Endothelial cell of umbilical vein (primary cell): ENCODE data around the gene RAB3GAP2. TPM values are rescaled to one million over a fixed set of nuclear protein-coding genes. Genes with fewer than 3 reads are reported as not detected.

Experiments
- BruUV-seq: library from RNA; stranded (reverse); fragments of 400-500 nt; replicated peaks from 2 replicates; lab custom pipeline; 2021; lab: Mats Ljungman, UMichigan
- CTCF ChIA-PET: fragments of 300-600, 350-600 bp; sonication (Branson Sonifier 250); formaldehyde crosslinking; loops from one replicate; lab custom pipeline; 2021; ENCODE audit warnings: antibody characterized with exemption, inconsistent platforms; lab: Charles Lee
- POLR2A ChIA-PET: fragments of 300-600, 350-600 bp; sonication (Branson Sonifier 250); formaldehyde crosslinking; loops from one replicate; lab custom pipeline; 2021; ENCODE audit warnings: antibody characterized with exemption, inconsistent platforms; lab: Charles Lee
- DNase-seq: peaks from one replicate; pipeline ENCODE4 v3.0.0-alpha.2; 2011; ENCODE audit warnings: low read depth, low spot score
- FAIRE-seq: peaks from 2 replicates; lab custom pipeline; 2011; peaks lifted over from hg19 to GRCh38; lab: Jason Lieb, UNC
- H2AFZ ChIP-seq: 2 replicates; pipeline ENCODE4 v1.6.0; 2012; ENCODE audit warnings: low read depth, low read length, control low read depth, inconsistent platforms
- H3K27ac ChIP-seq: 2 replicates; pipeline ENCODE4 v1.5.1; 2011; ENCODE audit warnings: low read depth, mild to moderate bottlenecking, control low read depth, low read length, moderate library complexity; ENCODE audit not compliant: insufficient read depth
- H3K27me3 ChIP-seq, 2 experiments: 2 replicates each; pipeline versions ENCODE4 v1.6.0 to v1.6.1; 2011; ENCODE audit warnings: low read length in 2 of 2, mixed read lengths in 1 of 2; ENCODE audit not compliant: control insufficient read depth in 2 of 2, insufficient read depth in 2 of 2
- H3K36me3 ChIP-seq, 2 experiments: 2 replicates in 1 of 2; 3 replicates in 1 of 2; pipeline ENCODE4 v1.5.1; 2011; ENCODE audit warnings: low read length in 2 of 2, mild to moderate bottlenecking in 1 of 2, moderate library complexity in 1 of 2; ENCODE audit not compliant: control insufficient read depth in 2 of 2, insufficient read depth in 2 of 2; ENCODE audit errors: extremely low read depth in 1 of 2
- H3K4me1 ChIP-seq: 3 replicates; pipeline ENCODE4 v1.5.1; 2011; ENCODE audit warnings: mild to moderate bottlenecking, low read length; ENCODE audit not compliant: control insufficient read depth, insufficient read depth; ENCODE audit errors: extremely low read depth
- H3K4me2 ChIP-seq: 2 replicates; pipeline ENCODE4 v1.6.1; 2011; ENCODE audit warnings: low read length, control low read depth, mixed read lengths; ENCODE audit not compliant: insufficient read depth
- H3K4me3 ChIP-seq, 3 experiments: fragments of 200-600 bp in 1 of 3; sonication (generic), shearing (Covaris generic) in 1 of 3; replicated peaks in 1 of 3; 2 replicates each; pipeline ENCODE4 v1.5.1; 2011 to 2016; ENCODE audit warnings: control low read depth in 3 of 3, low read length in 3 of 3, mild to moderate bottlenecking in 2 of 3, inconsistent platforms in 1 of 3, low read depth in 1 of 3, moderate library complexity in 1 of 3; ENCODE audit not compliant: insufficient read depth in 1 of 3
- H3K79me2 ChIP-seq: 2 replicates; pipeline ENCODE4 v1.6.0; 2012; ENCODE audit warnings: low read length, inconsistent platforms; ENCODE audit not compliant: control insufficient read depth, insufficient read depth
- H3K9ac ChIP-seq: replicated peaks from 2 replicates; pipeline ENCODE3; 2011; ENCODE audit warnings: low read length, control low read depth; ENCODE audit not compliant: insufficient read depth; ENCODE audit errors: extremely low read depth
- H3K9me1 ChIP-seq: replicated peaks from 3 replicates; pipeline ENCODE4 v1.6.0; 2011; ENCODE audit warnings: mild to moderate bottlenecking, low read length; ENCODE audit not compliant: control insufficient read depth, insufficient read depth; ENCODE audit errors: extremely low read depth
- H3K9me3 ChIP-seq: replicated peaks from 2 replicates; pipeline ENCODE4 v1.5.1; 2012; ENCODE audit warnings: low read length, inconsistent platforms; ENCODE audit not compliant: control insufficient read depth, insufficient read depth
- H4K20me1 ChIP-seq: replicated peaks from 2 replicates; pipeline ENCODE3; 2011; ENCODE audit warnings: mild to moderate bottlenecking, low read length; ENCODE audit not compliant: control insufficient read depth, insufficient read depth; ENCODE audit errors: extremely low read depth
- CTCF ChIP-seq, 2 donors: IDR thresholded peaks; 1 replicate in 1 of 2; 2 replicates in 1 of 2; pipeline ENCODE4 v1.5.1; 2011; ENCODE audit warnings: low read length in 2 of 2, mild to moderate bottlenecking in 2 of 2, moderate library complexity in 2 of 2, control low read depth in 1 of 2, inconsistent platforms in 1 of 2, low read depth in 1 of 2; ENCODE audit not compliant: insufficient read depth in 1 of 2; ENCODE audit errors: extremely low read depth in 1 of 2
- FOS ChIP-seq: IDR thresholded peaks from 2 replicates; pipeline ENCODE4 v1.6.1; 2011; ENCODE audit warnings: mild to moderate bottlenecking, low read length, moderate library complexity, borderline replicate concordance; ENCODE audit not compliant: insufficient read depth
- JUN ChIP-seq: IDR thresholded peaks from 2 replicates; pipeline ENCODE4 v1.6.1; 2011; ENCODE audit warnings: borderline replicate concordance, low read depth; ENCODE audit not compliant: insufficient read length, insufficient read depth
- MYC ChIP-seq: IDR thresholded peaks from one replicate; pipeline ENCODE4 v1.6.1; 2011; ENCODE audit warnings: mild to moderate bottlenecking, low read depth, low read length
- POLR2A ChIP-seq: IDR thresholded peaks from 2 replicates; pipeline ENCODE4 v1.6.1; 2012; ENCODE audit warnings: low read depth, mild to moderate bottlenecking, control low read depth, low read length
- POLR2AphosphoS5 ChIP-seq: IDR thresholded peaks from 2 replicates; pipeline ENCODE4 v1.6.1; 2012; ENCODE audit warnings: low read depth, mild to moderate bottlenecking, control low read depth, low read length, moderate library complexity; ENCODE audit not compliant: insufficient read depth
- dilution Hi-C: fragments of 300-500 bp; cut with MboI; formaldehyde crosslinking; loops from one replicate; pipeline ENCODE4 v1.15.0; 2019; ENCODE audit warnings: low sequenced_read_pairs; ENCODE audit not compliant: extremely low pct_ligation_motif_present
- intact Hi-C: fragments of 100-400 bp; cut with micrococcal nuclease; formaldehyde crosslinking; loops from one replicate; pipeline ENCODE4 v1.10.0; 2022
- polyA plus RNA-seq, 4 experiments: library from polyadenylated mRNA; depleted of rRNA in 3 of 4; stranded (reverse) in 3 of 4; unstranded in 1 of 4; fragments of >200 nt; gene quantifications; 2 replicates each; pipeline versions ENCODE4 v1.2.1 to v1.2.3, GENCODE V29; 2011 to 2012; ENCODE audit warnings: missing spikeins in 1 of 4
- total RNA-seq: library from RNA; stranded (reverse); gene quantifications from 2 replicates; pipeline ENCODE4 v1.2.3, GENCODE V29; 2021

RAB3GAP2 gene
- total and polyA plus RNA-seq, 2 donors (not counting 3 experiments of a cell fraction or from before 2014, with no cell fraction given): 11.1 to 37.4 TPM

GRCh38 chr1:220283625-220284024 lies 11.4 kb upstream of the RAB3GAP2 start:
- no peaks in the 10 kb centered on the region for H4K20me1 ChIP-seq
- no peaks in the 10 kb centered on the region for H3K79me2 ChIP-seq
- CTCF ChIA-PET: interaction anchor here (0.7 to 6.1 kb wide), 3 partner anchors 14 to 493 kb away, joined by 3 to 60 read pairs (median 4); no protein-coding TSS in a partner anchor
- no peaks in the 10 kb centered on the region for H3K4me1 ChIP-seq
- POLR2A ChIA-PET: no interaction called here
- TF ChIP-seq MYC (no peak), POLR2AphosphoS5 (no peak)
- no peak overlapping the region for H2AFZ ChIP-seq
- FAIRE-seq (no peak), DNase-seq (no peak)
- H3K4me2 ChIP-seq: no peak overlapping the region
- H3K27ac ChIP-seq: no peak overlapping the region
- no peak overlapping the region for H3K9ac ChIP-seq
- H3K36me3 ChIP-seq: no peaks in the 10 kb centered on the region
- H3K9me1 ChIP-seq: no peaks in the 10 kb centered on the region
- H3K9me3 ChIP-seq: no peaks in the 10 kb centered on the region
- intact Hi-C loops: no loop called here
- BruUV-seq: no TSS peak
- dilution Hi-C loops: no loop called here
- H3K27me3 ChIP-seq: peaks cover 8 to 16% of the 10 kb centered on the region in 2 experiments
- H3K4me3 ChIP-seq: no peak overlapping the region

GRCh38 chr1:220281159-220281574 lies 8.9 kb upstream of the RAB3GAP2 start:
- no peak overlapping the region for H2AFZ ChIP-seq
- dilution Hi-C loops: no loop called here
- H3K4me3 ChIP-seq: no peak overlapping the region
- H3K4me2 ChIP-seq: no peak overlapping the region
- no peaks in the 10 kb centered on the region for H3K9me1 ChIP-seq
- no peaks in the 10 kb centered on the region for H3K4me1 ChIP-seq
- ChIA-PET POLR2A (interaction anchor here (0.6 to 1.2 kb wide), 2 partner anchors 9 to 49 kb away, joined by 3 read pairs; partner anchors contain the start of gene RAB3GAP2), CTCF (interaction anchor here (0.7 to 6.2 kb wide), 35 partner anchors 9 to 529 kb away, joined by 3 to 60 read pairs (median 5); partner anchors contain the start of genes MTARC1 and RAB3GAP2)
- H3K27ac ChIP-seq: no peak overlapping the region
- H3K9ac ChIP-seq: no peak overlapping the region
- intact Hi-C loops: loop anchor here (1.0 kb wide), 3 partner anchors 452 to 522 kb away; no protein-coding TSS in a partner anchor
- no peak for TF ChIP-seq MYC
- TF ChIP-seq FOS: peak; percentile 32
- TF ChIP-seq JUN: peak; percentile 19
- no peak for TF ChIP-seq POLR2A
- no peak for TF ChIP-seq POLR2AphosphoS5
- TF ChIP-seq CTCF (IDR thresholded peaks at IDR 0.05; ENCODE audit: extremely low read depth in 1 of 2, insufficient read depth in 1 of 2, low read depth in 1 of 2, low read length in 2 of 2): peak; percentile 17 to 18
- no peaks in the 10 kb centered on the region for H3K79me2 ChIP-seq
- H3K9me3 ChIP-seq: no peaks in the 10 kb centered on the region
- H4K20me1 ChIP-seq: no peaks in the 10 kb centered on the region
- peaks cover 20 to 24% of the 10 kb centered on the region in 2 experiments for H3K27me3 ChIP-seq
- no peaks in the 10 kb centered on the region for H3K36me3 ChIP-seq
- BruUV-seq: no TSS peak
- no peak for FAIRE-seq
- DNase-seq: peak; percentile 53
